Colonic mucosa (tissue), 4 donors: ENCODE measurements around the gene PDPK1. TPM values are rescaled to one million over a fixed set of nuclear protein-coding genes. Genes with fewer than 3 reads are reported as not detected.

ENCODE experiments used
- DNase-seq: peaks from one replicate; pipeline ENCODE4 v3.0.0-alpha.2; 2020
- H3K27ac ChIP-seq: fragments of 200-600 bp; one replicate; pipeline ENCODE4 v1.8.0; 2021
- H3K27me3 ChIP-seq: fragments of 200-600 bp; one replicate; pipeline ENCODE4 v1.8.0; 2021
- H3K36me3 ChIP-seq: fragments of 200-600 bp; one replicate; pipeline ENCODE4 v1.8.0; 2021
- H3K4me1 ChIP-seq: fragments of 200-600 bp; one replicate; pipeline ENCODE4 v1.8.0; 2021; ENCODE audit warnings: mild to moderate bottlenecking
- H3K4me3 ChIP-seq: fragments of 200-600 bp; one replicate; pipeline ENCODE4 v1.8.0; 2021
- H3K9ac ChIP-seq, 2 donors: one replicate each; pipeline ENCODE4 v1.7.0; 2013; ENCODE audit warnings: control low read depth in 2 of 2, low read depth in 2 of 2, low read length in 2 of 2
- H3K9me3 ChIP-seq: fragments of 200-600 bp; one replicate; pipeline ENCODE4 v1.8.0; 2021
- intact Hi-C: fragments of 100-400 bp; cut with DNase I; formaldehyde crosslinking; loops from one replicate; pipeline ENCODE4 v1.14.1; 2022
- total RNA-seq, 2 donors: library from RNA; stranded (reverse); fragmentation: NEBNext Ultra II Directional in 1 of 2; extraction: Animal tissue kit (Norgen Biotek cat#: 25700) in 1 of 2; gene quantifications; one replicate each; pipeline ENCODE4 v1.2.1, GENCODE V29; 2021
- TF ChIP-seq, protein P1 (sequence below): fragments of 200-600 bp; IDR thresholded peaks from one replicate; pipeline ENCODE4 v1.8.0; 2022; ENCODE audit warnings: antibody characterized with exemption, mild to moderate bottlenecking
- donor health status: healthy.
- donor health status: DM: no; HTN: no; CAD: no.
- donor health status: DM: no; HTN: no; CAD: no.

PDPK1 gene
- total RNA-seq, 2 donors from 2014 or later: 60.4 to 71.5 TPM

DNA sequence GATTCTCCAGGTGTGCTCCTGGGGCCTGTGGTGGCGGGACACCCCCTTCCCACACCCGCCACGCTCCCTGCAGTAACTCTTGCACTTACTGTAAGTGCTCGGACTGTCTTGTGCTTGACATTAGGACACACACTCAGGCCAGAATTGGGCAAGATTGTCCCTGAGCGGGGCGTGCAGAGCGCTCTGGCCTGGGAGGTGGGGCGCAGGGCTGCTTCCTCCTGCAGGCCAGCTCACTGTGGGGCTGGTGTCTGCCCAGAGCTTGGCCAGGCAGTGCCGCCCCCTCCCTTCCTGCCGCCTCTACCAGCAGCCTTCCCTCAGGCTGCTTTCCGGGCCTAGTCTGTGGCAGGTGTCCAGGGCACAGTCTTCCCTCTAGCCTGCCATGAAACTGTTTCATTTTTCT, 30.2 kb upstream of the PDPK1 start:
- H3K27me3 ChIP-seq: no peaks in the 10 kb centered on the region
- no peak for DNase-seq
- TF ChIP-seq, protein P1, sequence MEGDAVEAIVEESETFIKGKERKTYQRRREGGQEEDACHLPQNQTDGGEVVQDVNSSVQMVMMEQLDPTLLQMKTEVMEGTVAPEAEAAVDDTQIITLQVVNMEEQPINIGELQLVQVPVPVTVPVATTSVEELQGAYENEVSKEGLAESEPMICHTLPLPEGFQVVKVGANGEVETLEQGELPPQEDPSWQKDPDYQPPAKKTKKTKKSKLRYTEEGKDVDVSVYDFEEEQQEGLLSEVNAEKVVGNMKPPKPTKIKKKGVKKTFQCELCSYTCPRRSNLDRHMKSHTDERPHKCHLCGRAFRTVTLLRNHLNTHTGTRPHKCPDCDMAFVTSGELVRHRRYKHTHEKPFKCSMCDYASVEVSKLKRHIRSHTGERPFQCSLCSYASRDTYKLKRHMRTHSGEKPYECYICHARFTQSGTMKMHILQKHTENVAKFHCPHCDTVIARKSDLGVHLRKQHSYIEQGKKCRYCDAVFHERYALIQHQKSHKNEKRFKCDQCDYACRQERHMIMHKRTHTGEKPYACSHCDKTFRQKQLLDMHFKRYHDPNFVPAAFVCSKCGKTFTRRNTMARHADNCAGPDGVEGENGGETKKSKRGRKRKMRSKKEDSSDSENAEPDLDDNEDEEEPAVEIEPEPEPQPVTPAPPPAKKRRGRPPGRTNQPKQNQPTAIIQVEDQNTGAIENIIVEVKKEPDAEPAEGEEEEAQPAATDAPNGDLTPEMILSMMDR: no peak
- H3K36me3 ChIP-seq: no peaks in the 10 kb centered on the region
- H3K9ac ChIP-seq: peak overlapping the region in 1 of 2 donors; percentile 40
- peak overlapping the region; percentile 60 for H3K27ac ChIP-seq
- intact Hi-C loops: no loop called here
- peaks cover 3% of the 10 kb centered on the region for H3K4me1 ChIP-seq
- no peak overlapping the region for H3K4me3 ChIP-seq
- no peaks in the 10 kb centered on the region for H3K9me3 ChIP-seq

GRCh38 chr16:2508722-2509400, 29.0 kb upstream of the PDPK1 start:
- Histone ChIP-seq H3K9ac (no peak overlapping the region), H3K36me3 (no peaks in the 10 kb centered on the region), H3K27me3 (no peaks in the 10 kb centered on the region), H3K27ac (no peak overlapping the region), H3K9me3 (no peaks in the 10 kb centered on the region), H3K4me1 (no peaks in the 10 kb centered on the region), H3K4me3 (no peak overlapping the region)
- intact Hi-C loops: no loop called here
- DNase-seq: no peak
- TF ChIP-seq, protein P1: no peak

DNA sequence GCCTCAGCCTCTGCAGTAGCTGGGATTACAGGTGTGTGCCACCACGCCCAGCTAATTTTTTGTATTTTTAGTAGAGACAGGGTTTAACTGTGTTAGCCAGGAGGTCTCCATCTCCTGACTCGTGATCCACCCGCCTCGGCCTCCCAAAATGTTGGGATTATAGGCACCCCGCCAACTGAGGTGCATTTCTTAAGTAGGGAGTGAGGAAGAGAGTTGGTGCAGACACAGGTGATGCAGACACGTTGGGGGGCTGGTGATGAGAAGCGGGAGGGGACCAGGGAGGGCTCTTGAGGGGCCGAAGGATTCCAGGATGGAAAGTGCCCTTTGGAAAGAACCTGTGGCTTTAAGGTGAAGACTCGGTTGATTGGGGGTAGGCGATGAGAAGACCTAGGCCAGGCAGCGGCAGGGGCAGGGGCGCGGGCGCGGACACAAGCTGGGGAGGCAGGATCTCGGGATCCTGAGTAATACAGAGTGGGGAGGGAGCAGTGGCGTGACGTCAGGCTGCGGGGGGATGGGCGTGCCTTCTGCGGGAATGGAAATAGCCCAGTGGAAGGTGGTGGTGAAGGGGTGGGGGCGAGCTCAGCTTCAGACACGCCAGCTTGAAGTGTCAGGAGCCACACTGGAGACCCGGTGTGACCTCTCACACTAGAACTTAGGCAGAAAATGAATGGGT, 26.6 kb upstream of the PDPK1 start:
- TF ChIP-seq, protein P1: no peak
- Histone ChIP-seq H3K9ac (no peak overlapping the region), H3K27ac (no peak overlapping the region), H3K4me1 (peaks cover 3% of the 10 kb centered on the region), H3K4me3 (no peak overlapping the region), H3K9me3 (no peaks in the 10 kb centered on the region), H3K36me3 (no peaks in the 10 kb centered on the region), H3K27me3 (no peaks in the 10 kb centered on the region)
- intact Hi-C loops: loop anchor here (10.0 kb wide), 1 partner anchor 306 kb away; the partner anchor contains the start of gene MLST8
- DNase-seq: peak; percentile 69

- Histone ChIP-seq H3K4me1 (peaks cover 12% of the 10 kb centered on the region), H3K36me3 (no peaks in the 10 kb centered on the region), H3K27ac (no peak overlapping the region), H3K9ac (no peak overlapping the region), H3K9me3 (no peaks in the 10 kb centered on the region), H3K4me3 (no peak overlapping the region), H3K27me3 (no peaks in the 10 kb centered on the region)
- intact Hi-C loops: loop anchor here (10.0 kb wide), 1 partner anchor 307 kb away; the partner anchor contains the start of gene MLST8
- DNase-seq: no peak
- TF ChIP-seq, protein P1: no peak
These were observed 25.7 kb upstream of the PDPK1 start for GRCh38 chr16:2511996-2512734.

DNA sequence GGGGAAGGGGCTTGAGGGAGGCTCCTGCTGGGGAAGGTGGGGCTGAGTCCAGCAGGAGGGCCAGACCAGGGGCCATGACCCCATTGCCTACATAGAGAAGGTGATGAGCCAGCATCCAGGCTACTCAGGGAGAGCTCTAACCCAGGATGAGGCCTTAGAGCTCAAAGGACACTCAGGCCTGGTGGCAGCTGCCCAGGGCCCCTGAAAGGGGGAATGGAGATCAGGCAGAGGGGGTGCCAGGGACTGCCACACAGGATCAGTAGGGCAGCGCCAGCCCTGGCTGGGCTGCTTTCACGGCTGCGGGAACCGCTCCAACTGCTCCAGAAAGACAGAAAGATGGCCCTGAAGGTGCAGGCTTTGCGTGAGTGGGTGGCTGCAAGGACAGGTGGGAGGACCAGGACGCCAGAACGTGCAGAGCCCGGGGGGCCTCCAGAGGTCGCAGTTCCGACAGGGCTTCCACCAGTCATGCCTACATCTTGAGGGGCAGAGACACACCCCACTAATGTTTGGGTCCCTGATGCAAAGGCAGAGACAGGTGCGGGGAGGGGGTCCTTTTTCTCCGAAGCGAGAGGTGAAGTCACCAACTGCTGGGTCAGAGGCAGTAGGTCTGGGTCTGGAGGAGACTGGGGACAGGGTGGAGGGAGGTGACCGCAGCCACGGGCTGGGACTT, 25.0 kb upstream of the PDPK1 start:
- Histone ChIP-seq H3K36me3 (no peaks in the 10 kb centered on the region), H3K27me3 (no peaks in the 10 kb centered on the region), H3K9me3 (no peaks in the 10 kb centered on the region), H3K4me1 (peaks cover 15% of the 10 kb centered on the region), H3K9ac (peak overlapping the region in 1 of 2 donors; percentile 32), H3K4me3 (peak overlapping the region; percentile 58), H3K27ac (peak overlapping the region; percentile 79)
- DNase-seq: no peak
- TF ChIP-seq, protein P1: no peak
- intact Hi-C loops: loop anchor here (10.0 kb wide), 1 partner anchor 308 kb away; the partner anchor contains the start of gene MLST8
